HepG2 (cell line): Measurements from ENCODE around the gene TTC31. TPM values are rescaled to one million over a fixed set of nuclear protein-coding genes. Genes with fewer than 3 reads are reported as not detected.

Source experiments
- AGO1 ChIP-seq: fragments of 200-400 bp; formaldehyde crosslinking; IDR thresholded peaks from 2 replicates; pipeline ENCODE4 v1.6.1; 2017; ENCODE audit warnings: mild to moderate bottlenecking, low read depth, low read length, moderate library complexity; ENCODE audit not compliant: poor library complexity, severe bottlenecking
- CEBPB ChIP-seq: IDR thresholded peaks from 2 replicates; pipeline ENCODE4 v1.6.1; 2011; ENCODE audit warnings: low read depth, low read length, improper control_type of control experiment, borderline replicate concordance
- KDM2A ChIP-seq: sonication (generic); formaldehyde crosslinking; IDR thresholded peaks from 2 replicates; pipeline ENCODE4 v1.4.0; 2020; ENCODE audit warnings: low read depth, missing genetic modification reagents, borderline replicate concordance
- NR2C2 ChIP-seq: sonication (generic); formaldehyde crosslinking; IDR thresholded peaks from 2 replicates; pipeline ENCODE4 v1.4.0; 2020; ENCODE audit warnings: missing genetic modification reagents, mild to moderate bottlenecking, moderate library complexity, borderline replicate concordance
- PHF21A ChIP-seq: sonication (generic); formaldehyde crosslinking; IDR thresholded peaks from 2 replicates; pipeline ENCODE4 v1.5.0; 2020; ENCODE audit warnings: mild to moderate bottlenecking, missing genetic modification reagents
- RFXAP ChIP-seq: sonication (generic); formaldehyde crosslinking; IDR thresholded peaks from 2 replicates; pipeline ENCODE4 v1.4.0; 2020; ENCODE audit warnings: missing genetic modification reagents, borderline replicate concordance
- ZNF160 ChIP-seq: sonication (generic); formaldehyde crosslinking; IDR thresholded peaks from 2 replicates; pipeline ENCODE4 v1.8.0; 2022; ENCODE audit warnings: mild to moderate bottlenecking, inconsistent platforms, missing genetic modification reagents
- ZNF205 ChIP-seq: IDR thresholded peaks from 2 replicates; pipeline ENCODE4 v1.6.1; 2018; ENCODE audit warnings: missing biosample characterization, missing genetic modification reagents
- ZNF30 ChIP-seq: sonication (generic); formaldehyde crosslinking; IDR thresholded peaks from 2 replicates; pipeline ENCODE4 v1.5.0; 2020; ENCODE audit warnings: mild to moderate bottlenecking, missing genetic modification reagents
- ZNF407 ChIP-seq: sonication (generic); formaldehyde crosslinking; IDR thresholded peaks from one replicate; pipeline ENCODE4 v1.5.1; 2020; ENCODE audit warnings: mild to moderate bottlenecking, missing genetic modification reagents; ENCODE audit errors: not compliant biosample characterization
- ZNF609 ChIP-seq: sonication (generic); formaldehyde crosslinking; IDR thresholded peaks from 2 replicates; pipeline ENCODE4 v1.4.0; 2020; ENCODE audit warnings: mild to moderate bottlenecking, missing genetic modification reagents, borderline replicate concordance
- ZNF800 ChIP-seq: sonication (generic); formaldehyde crosslinking; IDR thresholded peaks from 2 replicates; pipeline ENCODE4 v1.4.0; 2020; ENCODE audit warnings: missing genetic modification reagents
- polyA plus RNA-seq, 8 experiments: library from polyadenylated mRNA; depleted of rRNA in 3 of 8; stranded (reverse) in 7 of 8; unstranded in 1 of 8; fragments of >200 nt; fragmentation: Illumina TruSeq in 4 of 8; extraction: Trizol in 4 of 8; gene quantifications; 2 replicates each; pipeline versions ENCODE4 v1.2.1 to v1.2.3, GENCODE V29; 2011 to 2016; ENCODE audit warnings: low read depth in 4 of 8, missing spikeins in 1 of 8, mixed read lengths in 1 of 8; ENCODE audit not compliant: insufficient read depth in 1 of 8
- total RNA-seq, 5 experiments: library from RNA; depleted of rRNA; stranded (reverse); fragments of >200 nt; fragmentation: Illumina TruSeq; extraction: Trizol; gene quantifications; 2 replicates each; pipeline ENCODE4 v1.2.3, GENCODE V29; 2016; ENCODE audit warnings: low read depth in 1 of 5

TTC31 gene
- total and polyA plus RNA-seq, 2 of the 13 experiments (the other 11 are each of a cell fraction or from before 2014, with no cell fraction given): 28.3 to 39.5 TPM

GRCh38 chr2:74499267-74499939, 16.5 kb downstream of the TTC31 start, which contains the start of gene LBX2 (continued):
- no peak for TF ChIP-seq ZNF407
- TF ChIP-seq ZNF30: 0 out of 2 replicates have a peak, but pooled peaks have one; percentile 8
- TF ChIP-seq RFXAP (CRISPR knock-in tag): peak; percentile 15; the same call in 1 of the 2 replicates
- no peak for TF ChIP-seq PHF21A (CRISPR knock-in tag)
- TF ChIP-seq AGO1: peak; percentile 84
- no peak for TF ChIP-seq CEBPB
- peak; percentile 85; the same call in 1 of the 2 replicates for TF ChIP-seq ZNF800 (CRISPR knock-in tag)
- 0 out of 2 replicates have a peak, but pooled peaks have one; percentile 27 for TF ChIP-seq ZNF609
- peak; percentile 85 for TF ChIP-seq KDM2A (CRISPR knock-in tag)
- TF ChIP-seq ZNF160 (CRISPR knock-in tag): 0 out of 2 replicates have a peak, but pooled peaks have one; percentile 36
- no peak; the same call in 1 of the 2 replicates for TF ChIP-seq ZNF205 (CRISPR knock-in tag)
- 0 out of 2 replicates have a peak, but pooled peaks have one; percentile 10 for TF ChIP-seq NR2C2
